HCT116 (cell line): ENCODE results near the gene ZNF747. TPM values are rescaled to one million over a fixed set of nuclear protein-coding genes. Genes with fewer than 3 reads are reported as not detected.

Experiments used
- ATAC-seq: fragments of 200-7000 bp; cut with Tn5 transposase; 2 replicates; pipeline ENCODE4 v1.9.1; 2020; ENCODE audit warnings: mild to moderate bottlenecking, moderate library complexity
- BruUV-seq: library from RNA; stranded (reverse); fragments of 400-500 nt; replicated peaks from 2 replicates; lab custom pipeline; 2021; lab: Mats Ljungman, UMichigan
- CTCF ChIA-PET: fragments of 300-600 bp; sonication (Branson Sonifier 250); formaldehyde crosslinking; loops from one replicate; lab custom pipeline; 2021; ENCODE audit warnings: antibody characterized with exemption; lab: Charles Lee
- POLR2A ChIA-PET: fragments of 300-600, 350-600 bp; sonication (Branson Sonifier 250); formaldehyde crosslinking; loops from one replicate; lab custom pipeline; 2021; ENCODE audit warnings: antibody characterized with exemption; lab: Charles Lee
- RAD21 ChIA-PET, 2 experiments: fragments of 300-600 bp; sonication (Branson Sonifier 250); formaldehyde crosslinking; loops; one replicate each; lab custom pipeline; 2023; ENCODE audit warnings: low total read pairs in 2 of 2; ENCODE audit not compliant: uncharacterized antibody in 2 of 2, unreplicated experiment in 2 of 2, low non-redundant PET in 1 of 2; lab: Charles Lee
- DNase-seq: peaks from one replicate; pipeline ENCODE4 v3.0.0-alpha.2; 2010; ENCODE audit warnings: low read depth, low spot score
- H2AFZ ChIP-seq: fragments of 200-600 bp; shearing (Covaris generic), sonication (generic); 2 replicates; pipeline ENCODE4 v1.6.1; 2017; ENCODE audit warnings: low read depth, mixed run types, mixed read lengths, antibody characterized with exemption, low read length; ENCODE audit not compliant: poor library complexity, severe bottlenecking
- H3K27ac ChIP-seq: 2 replicates; pipeline ENCODE4 v1.5.1; 2012; ENCODE audit warnings: low read depth, low read length
- H3K27me3 ChIP-seq: fragments of 200-600 bp; sonication (generic); 2 replicates; pipeline ENCODE4 v1.6.1; 2016; ENCODE audit warnings: mixed run types, low read length, mixed read lengths; ENCODE audit not compliant: insufficient read depth
- H3K36me3 ChIP-seq, 2 experiments: fragments of 200-500 bp in 1 of 2; fragments of 200-600 bp in 1 of 2; sonication (Bioruptor generic) in 1 of 2; sonication (generic) in 1 of 2; 2 replicates each; pipeline versions ENCODE4 v1.5.1 to v1.6.1; 2014 to 2016; ENCODE audit warnings: low read length in 2 of 2, inconsistent platforms in 1 of 2, mixed read lengths in 1 of 2, mixed run types in 1 of 2; ENCODE audit not compliant: insufficient read depth in 2 of 2, control insufficient read depth in 1 of 2
- H3K4me1 ChIP-seq, 2 experiments: fragments of 200-600 bp in 1 of 2; sonication (generic) in 1 of 2; 2 replicates each; pipeline versions ENCODE4 v1.5.1 to v1.6.1; 2012 to 2017; ENCODE audit warnings: low read length in 2 of 2, inconsistent platforms in 1 of 2, mild to moderate bottlenecking in 1 of 2, mixed read lengths in 1 of 2, mixed run types in 1 of 2, moderate library complexity in 1 of 2; ENCODE audit not compliant: insufficient read depth in 2 of 2, control insufficient read depth in 1 of 2
- H3K4me2 ChIP-seq: fragments of 200-600 bp; sonication (generic); 2 replicates; pipeline ENCODE4 v1.6.1; 2017; ENCODE audit warnings: mixed run types, low read length, mixed read lengths
- H3K4me3 ChIP-seq, 2 experiments: fragments of 200-600 bp in 1 of 2; sonication (generic) in 1 of 2; replicated peaks in 1 of 2; 2 replicates each; pipeline ENCODE4 v1.5.1; 2011 to 2016; ENCODE audit warnings: low read length in 2 of 2, control low read depth in 1 of 2, low read depth in 1 of 2, mild to moderate bottlenecking in 1 of 2, mixed read lengths in 1 of 2, mixed run types in 1 of 2
- H3K79me2 ChIP-seq: fragments of 200-600 bp; sonication (generic); 2 replicates; pipeline ENCODE4 v1.6.1; 2017; ENCODE audit warnings: mild to moderate bottlenecking, mixed run types, low read length, moderate library complexity, mixed read lengths; ENCODE audit not compliant: insufficient read depth
- H3K9ac ChIP-seq: fragments of 200-600 bp; sonication (generic); 2 replicates; pipeline ENCODE4 v1.6.1; 2016; ENCODE audit warnings: low read length, mixed read lengths
- H3K9me2 ChIP-seq: fragments of 200-600 bp; sonication (generic), shearing (Covaris generic); 2 replicates; pipeline ENCODE4 v1.6.1; 2017; ENCODE audit warnings: mixed run types, mild to moderate bottlenecking, moderate library complexity; ENCODE audit not compliant: insufficient read depth
- H3K9me3 ChIP-seq, 2 experiments: fragments of 200-500 bp in 1 of 2; fragments of 200-600 bp in 1 of 2; sonication (Bioruptor generic) in 1 of 2; sonication (generic) in 1 of 2; 2 replicates each; pipeline ENCODE4 v1.6.1; 2014 to 2017; ENCODE audit warnings: low read length in 2 of 2, mixed read lengths in 2 of 2, inconsistent platforms in 1 of 2, low read depth in 1 of 2, mild to moderate bottlenecking in 1 of 2, mixed run types in 1 of 2, moderate library complexity in 1 of 2; ENCODE audit not compliant: control insufficient read depth in 1 of 2, insufficient read depth in 1 of 2
- H4K20me1 ChIP-seq: fragments of 200-600 bp; sonication (generic), shearing (Covaris generic); 2 replicates; pipeline ENCODE4 v1.6.1; 2017; ENCODE audit warnings: mixed run types, mild to moderate bottlenecking, moderate library complexity; ENCODE audit not compliant: insufficient read depth
- ATF3 ChIP-seq: IDR thresholded peaks from 2 replicates; pipeline ENCODE4 v1.6.1; 2012
- CTCF ChIP-seq, 3 experiments: fragments of 200-600 bp in 1 of 3; sonication (generic) in 1 of 3; IDR thresholded peaks in 2 of 3; conservative IDR thresholded peaks in 1 of 3; 2 replicates each; pipeline ENCODE4 v1.5.1; 2012 to 2017; ENCODE audit warnings: low read depth in 2 of 3, low read length in 2 of 3, antibody characterized with exemption in 1 of 3, borderline replicate concordance in 1 of 3, control low read depth in 1 of 3, mild to moderate bottlenecking in 1 of 3, mixed read lengths in 1 of 3, mixed run types in 1 of 3, moderate library complexity in 1 of 3; ENCODE audit not compliant: insufficient read depth in 1 of 3
- ELF1 ChIP-seq: IDR thresholded peaks from 2 replicates; pipeline ENCODE4 v1.6.1; 2012; ENCODE audit warnings: low read depth, borderline replicate concordance
- EZH2phosphoT487 ChIP-seq: fragments of 200-600 bp; IDR thresholded peaks from 2 replicates; pipeline ENCODE4 v1.6.1; 2018; ENCODE audit warnings: antibody characterized with exemption, borderline replicate concordance
- JUND ChIP-seq: IDR thresholded peaks from 2 replicates; pipeline ENCODE4 v1.6.1; 2012
- TCF7L2 ChIP-seq: IDR thresholded peaks from 2 replicates; pipeline ENCODE4 v1.7.0; 2011; ENCODE audit warnings: borderline replicate concordance, inconsistent platforms; ENCODE audit not compliant: insufficient read depth, insufficient read length; ENCODE audit errors: extremely low read depth
- YY1 ChIP-seq: IDR thresholded peaks from 2 replicates; pipeline ENCODE4 v1.6.1; 2011; ENCODE audit warnings: low read length, low read depth, moderate library complexity, mild to moderate bottlenecking; ENCODE audit not compliant: insufficient replicate concordance; ENCODE audit errors: extremely low read depth
- ZBTB33 ChIP-seq: IDR thresholded peaks from 2 replicates; pipeline ENCODE4 v1.6.1; 2011; ENCODE audit warnings: mild to moderate bottlenecking, low read length, moderate library complexity; ENCODE audit not compliant: insufficient replicate concordance; ENCODE audit errors: extremely low read depth
- ZNF274 ChIP-seq: fragments of 200-500 bp; sonication (Bioruptor generic); IDR thresholded peaks from 2 replicates; pipeline ENCODE4 v1.6.1; 2014; ENCODE audit warnings: mild to moderate bottlenecking, low read depth, low read length, inconsistent platforms
- intact Hi-C: fragments of 100-400 bp; cut with micrococcal nuclease; formaldehyde crosslinking; loops from 2 replicates; pipeline ENCODE4 v1.10.0; 2022
- total RNA-seq: library from RNA; stranded (reverse); gene quantifications from one replicate; pipeline ENCODE4 v1.2.1, GENCODE V29; 2021; ENCODE audit not compliant: unreplicated experiment

The ZNF747 gene
- total RNA-seq, 1 experiment from 2014 or later: 2.1 TPM

- TF ChIP-seq TCF7L2: peak; percentile 89
- TF ChIP-seq CTCF (IDR thresholded peaks at IDR 0.05 in 2 of 3, conservative IDR thresholded peaks at IDR 0.05 in 1 of 3; ENCODE audit: borderline replicate concordance in 1 of 3, insufficient read depth in 1 of 3, low read depth in 2 of 3, low read length in 2 of 3): no peak
Measured at GRCh38 chr16:30571445-30572322, 37.0 kb upstream of the ZNF747 start, which contains the start of gene ZNF688 (continued).

GRCh38 chr16:30570636-30571444, 36.2 kb upstream of the ZNF747 start:
- no peaks in the 10 kb centered on the region for H4K20me1 ChIP-seq
- DNase-seq (no peak), ATAC-seq (no peak)
- RAD21 ChIA-PET: interaction anchor here in 1 of 2 experiments (1.9 kb wide), 1 partner anchor 141 kb away, joined by 5 read pairs; the partner anchor contains the start of gene DCTPP1
- peak overlapping the region; percentile 78 for H3K9ac ChIP-seq
- peak overlapping the region; percentile 83 to 90 for H3K4me3 ChIP-seq
- peaks cover 9 to 39% of the 10 kb centered on the region in 2 experiments; a peak in 3 of 4 replicates for H3K4me1 ChIP-seq
- BruUV-seq: TSS peak; percentile 63
- intact Hi-C loops: loop anchor here (5.0 kb wide), 1 partner anchor 56 kb away; no protein-coding TSS in a partner anchor
- CTCF ChIA-PET: interaction anchor here (1.5 to 1.9 kb wide), 2 partner anchors 12 to 141 kb away, joined by 4 to 8 read pairs; partner anchors contain the start of genes DCTPP1 and ZNF764
- H2AFZ ChIP-seq: no peak overlapping the region
- H3K27me3 ChIP-seq: no peaks in the 10 kb centered on the region
- no peaks in the 10 kb centered on the region for H3K9me3 ChIP-seq
- H3K27ac ChIP-seq: peak overlapping the region; percentile 87
- H3K4me2 ChIP-seq: peak overlapping the region; percentile 98
- TF ChIP-seq JUND (no peak), ATF3 (no peak), YY1 (no peak), EZH2phosphoT487 (no peak), ZNF274 (no peak), ELF1 (no peak), ZBTB33 (no peak)
- POLR2A ChIA-PET: interaction anchor here (2.5 kb wide), 1 partner anchor 13 kb away, joined by 21 read pairs; the partner anchor contains the start of gene ZNF764
- no peaks in the 10 kb centered on the region for H3K9me2 ChIP-seq
- H3K79me2 ChIP-seq: no peaks in the 10 kb centered on the region
- no peaks in the 10 kb centered on the region for H3K36me3 ChIP-seq
